Measurements from ENCODE around the gene MYOCOS.
"Not testable (repeated sequence)": the region's sequence is repeated elsewhere in the genome, so short reads cannot be mapped to it uniquely, and the experiment has no call there.

MYOCOS gene

DNA sequence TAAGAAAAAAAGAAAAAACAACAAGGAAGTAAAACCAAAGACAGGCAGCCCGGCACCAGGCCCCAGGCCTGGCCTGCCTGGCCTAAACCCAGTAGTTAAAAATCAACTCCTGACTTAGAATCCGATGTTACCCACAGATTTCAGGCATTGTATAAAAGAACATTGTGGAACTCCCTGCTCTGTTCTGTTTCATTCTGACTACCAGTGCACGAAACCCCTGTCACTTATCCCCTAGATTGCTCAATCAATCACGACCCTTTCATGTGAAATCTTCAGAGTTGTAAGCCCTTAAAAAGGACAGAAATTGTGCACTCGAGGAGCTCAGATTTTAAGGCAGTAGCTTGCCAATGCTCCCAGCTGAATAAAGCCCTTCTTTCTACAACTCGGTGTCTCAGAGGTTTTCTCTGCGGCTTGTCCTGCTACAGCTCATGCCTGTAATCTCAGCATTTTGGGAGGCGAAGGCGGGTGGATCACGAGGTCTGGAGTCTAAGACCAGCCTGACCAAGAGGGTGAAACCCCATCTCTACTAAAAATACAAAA, 15.6 kb upstream of the MYOCOS start:
- no peak overlapping the region for H3K4me3 Mint-ChIP-seq
- DNase-seq, result no peak
- H3K4me1 Mint-ChIP-seq (ENCODE audit: low read depth), result no peaks in the 10 kb centered on the region
- H3K9me3 Mint-ChIP-seq, result peaks cover 4% of the 10 kb centered on the region
- H3K27me3 Mint-ChIP-seq, result no peaks in the 10 kb centered on the region
- H3K36me3 Mint-ChIP-seq (ENCODE audit: low read depth), result no peaks in the 10 kb centered on the region
- no peak overlapping the region for H3K27ac Mint-ChIP-seq

- no peaks in the 10 kb centered on the region for H3K36me3 Mint-ChIP-seq (ENCODE audit: low read depth)
- no peak overlapping the region for H3K4me3 Mint-ChIP-seq
- no peak for DNase-seq
- H3K4me1 Mint-ChIP-seq (ENCODE audit: low read depth), result no peaks in the 10 kb centered on the region
- no peaks in the 10 kb centered on the region for H3K27me3 Mint-ChIP-seq
- peaks cover 4% of the 10 kb centered on the region for H3K9me3 Mint-ChIP-seq
- H3K27ac Mint-ChIP-seq, result no peak overlapping the region
Observed at GRCh38 chr1:171610385-171610784, 11.7 kb upstream of the MYOCOS start.

DNA sequence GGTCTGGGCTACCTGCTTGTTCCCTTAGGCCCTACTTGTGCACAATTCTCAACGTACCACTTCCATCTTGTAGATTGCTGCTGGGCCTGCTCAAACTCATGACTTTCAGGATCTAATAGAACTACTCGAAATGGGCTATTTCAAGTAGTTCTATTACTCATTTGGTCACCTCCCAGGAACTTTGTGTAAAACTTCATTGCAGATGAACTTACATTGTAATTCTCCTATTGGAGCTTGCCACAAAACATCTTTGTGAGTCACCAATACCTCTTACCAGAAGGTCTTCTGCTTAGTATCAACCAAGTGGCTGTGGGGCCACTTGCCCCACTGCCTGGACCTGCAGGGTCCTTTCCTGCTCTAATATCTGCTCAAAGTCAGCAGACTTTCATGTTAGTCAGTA, 10.7 kb upstream of the MYOCOS start:
- no peak for DNase-seq
- Mint-ChIP-seq H3K27ac (no peak overlapping the region), H3K4me1 (ENCODE audit: low read depth) (no peaks in the 10 kb centered on the region), H3K36me3 (ENCODE audit: low read depth) (no peaks in the 10 kb centered on the region), H3K4me3 (no peak overlapping the region), H3K9me3 (peaks cover 4% of the 10 kb centered on the region), H3K27me3 (no peaks in the 10 kb centered on the region)

- H3K27ac Mint-ChIP-seq, result no peak overlapping the region
- H3K27me3 Mint-ChIP-seq, result no peaks in the 10 kb centered on the region
- H3K4me1 Mint-ChIP-seq (ENCODE audit: low read depth), result no peaks in the 10 kb centered on the region
- no peak overlapping the region for H3K4me3 Mint-ChIP-seq
- no peaks in the 10 kb centered on the region for H3K9me3 Mint-ChIP-seq
- no peak for DNase-seq
- no peaks in the 10 kb centered on the region for H3K36me3 Mint-ChIP-seq (ENCODE audit: low read depth)
Observed at GRCh38 chr1:171613282-171613681, 8.8 kb upstream of the MYOCOS start.

- not testable (repeated sequence) for H3K9me3 Mint-ChIP-seq; H3K4me1 Mint-ChIP-seq (ENCODE audit: low read depth); H3K27me3 Mint-ChIP-seq; H3K36me3 Mint-ChIP-seq (ENCODE audit: low read depth); H3K4me3 Mint-ChIP-seq; H3K27ac Mint-ChIP-seq; DNase-seq
Observed at GRCh38 chr1:171615122-171615906, 6.7 kb upstream of the MYOCOS start.

DNA sequence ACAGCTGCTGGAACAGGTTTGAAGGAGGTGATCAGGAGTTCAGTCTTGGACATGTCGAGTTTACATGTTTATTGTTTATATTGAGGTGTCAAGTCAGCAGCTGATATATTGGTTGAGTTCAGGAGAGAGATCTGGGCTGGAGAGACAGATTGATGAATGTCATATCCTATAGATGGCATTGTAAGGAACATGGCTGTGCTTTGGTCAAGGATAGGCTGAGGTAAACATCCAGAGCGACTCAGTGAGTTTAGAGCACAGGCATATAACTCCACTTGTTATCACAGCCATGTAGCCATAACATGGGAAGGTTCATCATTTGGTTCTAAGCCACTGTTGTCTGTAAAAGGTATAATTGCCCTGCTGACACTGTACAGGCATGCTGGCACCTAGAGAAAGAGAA, 5.5 kb upstream of the MYOCOS start:
- Mint-ChIP-seq H3K4me1 (ENCODE audit: low read depth) (no peaks in the 10 kb centered on the region), H3K4me3 (no peak overlapping the region), H3K36me3 (ENCODE audit: low read depth) (no peaks in the 10 kb centered on the region), H3K27ac (no peak overlapping the region), H3K27me3 (no peaks in the 10 kb centered on the region), H3K9me3 (no peaks in the 10 kb centered on the region)
- no peak for DNase-seq

DNA sequence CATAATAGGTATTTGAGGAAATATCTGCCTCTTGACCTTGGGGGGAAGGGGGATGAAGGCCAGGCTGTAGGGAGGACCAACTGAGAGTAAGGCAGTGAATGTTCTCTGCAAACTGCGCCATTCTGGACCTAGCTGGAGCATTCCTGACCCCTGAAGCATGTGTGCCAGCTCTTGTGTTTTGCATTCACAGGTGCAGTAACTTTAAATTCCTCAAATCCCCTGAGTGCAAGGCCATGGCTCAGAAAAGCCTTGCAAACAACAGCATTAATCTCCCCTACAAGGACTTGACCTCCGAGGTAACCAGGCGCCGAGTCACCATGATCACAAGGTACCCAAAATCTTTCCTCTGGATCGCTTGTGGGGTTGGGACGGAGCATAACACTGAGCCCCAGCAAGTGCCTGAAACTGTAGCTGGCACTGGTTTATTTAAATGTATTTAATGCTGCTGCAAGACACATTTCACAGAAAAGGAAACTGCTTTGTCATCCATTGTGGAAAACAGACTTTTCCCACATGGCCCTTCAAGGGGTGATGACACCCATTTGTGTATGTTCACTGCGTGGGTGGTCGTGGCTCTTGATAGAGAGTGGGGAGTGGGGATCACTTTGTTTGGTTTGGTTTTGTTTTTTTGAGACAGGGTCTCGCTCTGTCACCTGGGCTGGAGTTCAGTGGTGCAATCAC, 1.7 kb downstream of the MYOCOS start:
- no peak overlapping the region for H3K27ac Mint-ChIP-seq
- H3K4me3 Mint-ChIP-seq, result no peak overlapping the region
- peaks cover 3% of the 10 kb centered on the region for H3K27me3 Mint-ChIP-seq
- H3K4me1 Mint-ChIP-seq (ENCODE audit: low read depth), result no peaks in the 10 kb centered on the region
- no peaks in the 10 kb centered on the region for H3K9me3 Mint-ChIP-seq
- H3K36me3 Mint-ChIP-seq (ENCODE audit: low read depth), result no peaks in the 10 kb centered on the region
- DNase-seq, result no peak

- Mint-ChIP-seq H3K9me3 (no peaks in the 10 kb centered on the region), H3K27ac (no peak overlapping the region), H3K4me3 (no peak overlapping the region), H3K27me3 (peaks cover 14% of the 10 kb centered on the region), H3K36me3 (ENCODE audit: low read depth) (no peaks in the 10 kb centered on the region), H3K4me1 (ENCODE audit: low read depth) (no peaks in the 10 kb centered on the region)
- DNase-seq, result no peak
Observed at GRCh38 chr1:171625225-171625624, 3.2 kb downstream of the MYOCOS start.

GRCh38 chr1:171627020-171627419, 5.0 kb downstream of the MYOCOS start:
- H3K4me1 Mint-ChIP-seq (ENCODE audit: low read depth), result no peaks in the 10 kb centered on the region
- H3K4me3 Mint-ChIP-seq, result no peak overlapping the region
- no peak overlapping the region for H3K27ac Mint-ChIP-seq
- DNase-seq, result no peak
- peaks cover 20% of the 10 kb centered on the region for H3K27me3 Mint-ChIP-seq
- H3K36me3 Mint-ChIP-seq (ENCODE audit: low read depth), result no peaks in the 10 kb centered on the region
- no peaks in the 10 kb centered on the region for H3K9me3 Mint-ChIP-seq

DNA sequence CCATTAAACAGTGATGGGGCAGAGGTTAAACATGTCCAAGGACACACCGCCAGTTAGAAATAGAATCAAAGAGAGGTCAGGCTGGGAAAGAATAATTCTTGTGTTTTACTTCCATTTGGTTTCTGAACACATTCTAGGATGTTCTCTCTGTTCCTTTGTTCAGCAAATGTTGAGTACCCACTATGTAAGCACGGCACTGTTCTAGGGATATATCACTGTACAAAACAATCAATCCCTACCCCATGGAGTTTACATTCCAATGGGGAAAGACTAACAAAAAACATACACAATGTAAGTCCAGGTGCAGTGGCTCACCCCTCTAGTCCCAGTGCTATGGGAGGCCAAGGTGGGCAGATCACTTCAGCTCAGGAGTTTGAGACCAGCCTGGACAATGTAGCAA, 6.2 kb downstream of the MYOCOS start:
- DNase-seq, result no peak
- H3K4me1 Mint-ChIP-seq (ENCODE audit: low read depth), result no peaks in the 10 kb centered on the region
- H3K27ac Mint-ChIP-seq, result no peak overlapping the region
- H3K27me3 Mint-ChIP-seq, result peaks cover 20% of the 10 kb centered on the region
- no peaks in the 10 kb centered on the region for H3K36me3 Mint-ChIP-seq (ENCODE audit: low read depth)
- H3K9me3 Mint-ChIP-seq, result no peaks in the 10 kb centered on the region
- no peak overlapping the region for H3K4me3 Mint-ChIP-seq

DNA sequence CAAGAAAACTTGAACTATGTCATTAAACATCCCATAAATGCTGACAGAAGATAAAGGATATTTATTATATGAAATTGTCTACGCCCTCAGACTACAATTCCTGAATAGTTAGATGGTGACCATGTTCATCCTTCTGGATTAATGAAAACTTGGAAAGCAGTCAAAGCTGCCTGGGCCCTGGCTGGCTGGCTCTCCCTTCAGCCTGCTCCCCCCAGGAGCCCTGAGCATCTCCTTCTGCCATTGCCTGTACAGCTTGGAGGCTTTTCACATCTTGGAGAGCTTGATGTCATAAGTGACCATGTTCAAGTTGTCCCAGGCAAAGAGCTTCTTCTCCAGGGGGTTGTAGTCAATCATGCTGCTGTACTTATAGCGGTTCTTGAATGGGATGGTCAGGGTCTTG, 13.6 kb downstream of the MYOCOS start:
- Mint-ChIP-seq H3K4me1 (ENCODE audit: low read depth) (no peaks in the 10 kb centered on the region), H3K27me3 (peaks cover 5% of the 10 kb centered on the region), H3K9me3 (no peaks in the 10 kb centered on the region), H3K4me3 (no peak overlapping the region), H3K27ac (no peak overlapping the region), H3K36me3 (ENCODE audit: low read depth) (no peaks in the 10 kb centered on the region)
- DNase-seq, result no peak

GRCh38 chr1:171636141-171636540, 14.1 kb downstream of the MYOCOS start:
- DNase-seq, result no peak
- Mint-ChIP-seq H3K27ac (no peak overlapping the region), H3K27me3 (peaks cover 5% of the 10 kb centered on the region), H3K9me3 (no peaks in the 10 kb centered on the region), H3K36me3 (ENCODE audit: low read depth) (no peaks in the 10 kb centered on the region), H3K4me3 (no peak overlapping the region), H3K4me1 (ENCODE audit: low read depth) (no peaks in the 10 kb centered on the region)

DNA sequence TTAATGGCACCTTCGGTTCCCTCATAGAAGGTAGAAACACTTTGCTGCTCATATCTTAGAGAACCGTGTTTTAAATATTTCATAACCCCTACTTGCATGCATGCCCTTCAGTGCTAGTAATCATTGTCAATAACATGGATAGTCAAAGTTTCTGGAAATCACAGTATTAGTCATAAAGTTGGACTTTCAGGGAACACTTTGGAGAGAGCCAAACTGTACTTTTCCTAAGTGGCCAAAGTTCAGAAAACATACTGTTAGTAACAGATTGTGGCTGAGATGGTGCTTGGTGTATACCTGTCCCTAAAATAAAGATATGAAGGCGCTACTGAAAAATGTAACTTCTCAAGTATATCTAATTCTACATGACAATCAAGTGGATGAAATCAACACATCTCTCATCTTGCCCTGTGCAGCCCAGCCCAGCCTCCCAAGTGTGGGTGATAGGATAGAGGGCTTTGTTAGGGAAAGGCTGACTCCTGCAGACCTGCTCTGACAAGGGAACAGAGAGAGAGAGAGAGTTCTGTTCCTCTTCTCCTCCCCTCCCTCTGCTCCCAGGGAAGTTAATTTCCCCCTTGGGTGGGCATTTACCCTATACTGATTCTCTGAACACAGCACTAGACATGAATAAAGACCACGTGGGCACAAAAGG, 16.0 kb downstream of the MYOCOS start:
- Mint-ChIP-seq H3K4me3 (no peak overlapping the region), H3K27me3 (peaks cover 2% of the 10 kb centered on the region), H3K9me3 (no peaks in the 10 kb centered on the region), H3K36me3 (ENCODE audit: low read depth) (no peaks in the 10 kb centered on the region), H3K27ac (no peak overlapping the region), H3K4me1 (ENCODE audit: low read depth) (no peaks in the 10 kb centered on the region)
- DNase-seq, result no peak

- Mint-ChIP-seq H3K4me1 (ENCODE audit: low read depth) (peaks cover 6% of the 10 kb centered on the region), H3K27me3 (peaks cover 2% of the 10 kb centered on the region), H3K36me3 (ENCODE audit: low read depth) (no peaks in the 10 kb centered on the region), H3K9me3 (no peaks in the 10 kb centered on the region), H3K4me3 (no peak overlapping the region), H3K27ac (no peak overlapping the region)
- DNase-seq, result no peak
Observed at GRCh38 chr1:171640225-171640624, 18.2 kb downstream of the MYOCOS start.

All from activated T-cell treated with anti-CD3 and anti-CD28 coated beads, Interleukin-2, amount 50 U/mL, for 24 hours (primary cell).